HepG2 (cell line): ENCODE results near the gene GNGT2. TPM values are rescaled to one million over a fixed set of nuclear protein-coding genes. Genes with fewer than 3 reads are reported as not detected.

ENCODE experiments used
- DR1 ChIP-seq: sonication (generic); formaldehyde crosslinking; IDR thresholded peaks from 2 replicates; pipeline ENCODE4 v1.8.0; 2021; ENCODE audit warnings: mild to moderate bottlenecking, missing genetic modification reagents, inconsistent platforms
- E2F1 ChIP-seq: sonication (generic); formaldehyde crosslinking; IDR thresholded peaks from 2 replicates; pipeline ENCODE4 v1.5.0; 2020; ENCODE audit warnings: missing genetic modification reagents
- ELK4 ChIP-seq: sonication (generic); formaldehyde crosslinking; IDR thresholded peaks from 2 replicates; pipeline ENCODE4 v1.9.0; 2021; ENCODE audit warnings: missing genetic modification reagents, borderline replicate concordance
- GZF1 ChIP-seq: sonication (generic); formaldehyde crosslinking; IDR thresholded peaks from 2 replicates; pipeline ENCODE4 v1.5.1; 2020; ENCODE audit warnings: mild to moderate bottlenecking, missing genetic modification reagents
- KDM2A ChIP-seq: sonication (generic); formaldehyde crosslinking; IDR thresholded peaks from 2 replicates; pipeline ENCODE4 v1.4.0; 2020; ENCODE audit warnings: low read depth, missing genetic modification reagents, borderline replicate concordance
- PAXIP1 ChIP-seq: sonication (generic); formaldehyde crosslinking; conservative IDR thresholded peaks from 2 replicates; pipeline ENCODE4 v1.4.0; 2020; ENCODE audit warnings: mild to moderate bottlenecking, missing genetic modification reagents, moderate library complexity
- PCBP2 ChIP-seq: fragments of 200-400 bp; formaldehyde crosslinking; optimal IDR thresholded peaks from 2 replicates; pipeline ENCODE3; 2018; ENCODE audit warnings: low read length, low read depth; ENCODE audit not compliant: poor library complexity, severe bottlenecking
- RARA ChIP-seq: IDR thresholded peaks from 2 replicates; pipeline ENCODE4 v1.6.1; 2016; ENCODE audit warnings: missing genetic modification reagents, missing compliant biosample characterization
- TCF7L2 ChIP-seq: IDR thresholded peaks from 2 replicates; pipeline ENCODE4 v1.6.1; 2011; ENCODE audit warnings: mild to moderate bottlenecking, low read depth, low read length, moderate library complexity
- TERF1 ChIP-seq: sonication (generic); formaldehyde crosslinking; IDR thresholded peaks from 2 replicates; pipeline ENCODE4 v1.8.0; 2022; ENCODE audit warnings: mild to moderate bottlenecking, missing genetic modification reagents, moderate library complexity
- ZNF136 ChIP-seq: sonication (generic); formaldehyde crosslinking; IDR thresholded peaks from 2 replicates; pipeline ENCODE4 v1.8.1; 2022; ENCODE audit warnings: low read depth, mild to moderate bottlenecking, moderate library complexity, missing genetic modification reagents
- ZNF550 ChIP-seq: sonication (generic); formaldehyde crosslinking; IDR thresholded peaks from 2 replicates; pipeline ENCODE4 v1.4.0; 2020; ENCODE audit warnings: mild to moderate bottlenecking, missing genetic modification reagents, borderline replicate concordance
- ZNF558 ChIP-seq: sonication (generic); formaldehyde crosslinking; IDR thresholded peaks from 2 replicates; pipeline ENCODE4 v1.9.0; 2022; ENCODE audit warnings: mild to moderate bottlenecking, missing genetic modification reagents, borderline replicate concordance
- ZNF644 ChIP-seq: IDR thresholded peaks from 2 replicates; pipeline ENCODE4 v1.6.1; 2016; ENCODE audit warnings: low read depth
- ZNF747 ChIP-seq: sonication (generic); formaldehyde crosslinking; IDR thresholded peaks from 2 replicates; pipeline ENCODE4 v1.8.1; 2023; ENCODE audit warnings: missing genetic modification reagents, mild to moderate bottlenecking, borderline replicate concordance
- ZNF749 ChIP-seq: sonication (generic); formaldehyde crosslinking; IDR thresholded peaks from 2 replicates; pipeline ENCODE4 v1.8.0; 2022; ENCODE audit warnings: mild to moderate bottlenecking, missing genetic modification reagents, moderate library complexity, borderline replicate concordance
- ZSCAN21 ChIP-seq: sonication (generic); formaldehyde crosslinking; IDR thresholded peaks from 2 replicates; pipeline ENCODE4 v1.8.0; 2022; ENCODE audit warnings: mild to moderate bottlenecking, missing genetic modification reagents, moderate library complexity, borderline replicate concordance
- ZUFSP ChIP-seq: sonication (generic); formaldehyde crosslinking; IDR thresholded peaks from 2 replicates; pipeline ENCODE4 v1.9.0; 2021; ENCODE audit warnings: missing genetic modification reagents, mild to moderate bottlenecking, borderline replicate concordance
- polyA plus RNA-seq, 8 experiments: library from polyadenylated mRNA; depleted of rRNA in 3 of 8; stranded (reverse) in 7 of 8; unstranded in 1 of 8; fragments of >200 nt; fragmentation: Illumina TruSeq in 4 of 8; extraction: Trizol in 4 of 8; gene quantifications; 2 replicates each; pipeline versions ENCODE4 v1.2.1 to v1.2.3, GENCODE V29; 2011 to 2016; ENCODE audit warnings: low read depth in 4 of 8, missing spikeins in 1 of 8, mixed read lengths in 1 of 8; ENCODE audit not compliant: insufficient read depth in 1 of 8
- total RNA-seq, 5 experiments: library from RNA; depleted of rRNA; stranded (reverse); fragments of >200 nt; fragmentation: Illumina TruSeq; extraction: Trizol; gene quantifications; 2 replicates each; pipeline ENCODE4 v1.2.3, GENCODE V29; 2016; ENCODE audit warnings: low read depth in 1 of 5

GNGT2 gene
- total and polyA plus RNA-seq, 2 of the 13 experiments (the other 11 are each of a cell fraction or from before 2014, with no cell fraction given): not detected

GRCh38 chr17:49191917-49192741, 18.2 kb downstream of the GNGT2 start (continued):
- TF ChIP-seq PCBP2 (peak; percentile 65), TERF1 (CRISPR knock-in tag) (no peak), PAXIP1 (CRISPR knock-in tag) (peak; percentile 64), ZNF644 (CRISPR knock-in tag) (peak; percentile 57), ZNF747 (peak; percentile 37; the same call in 1 of the 2 replicates), ZNF136 (CRISPR knock-in tag) (peak; percentile 81; the same call in 1 of the 2 replicates), ZNF558 (CRISPR knock-in tag) (no peak), KDM2A (CRISPR knock-in tag) (peak; percentile 97), RARA (peak; percentile 61), ZNF749 (CRISPR knock-in tag) (peak; percentile 72), ZNF550 (CRISPR knock-in tag) (peak; percentile 46; the same call in 1 of the 2 replicates), ZSCAN21 (CRISPR knock-in tag) (peak; percentile 85), TCF7L2 (no peak), E2F1 (CRISPR knock-in tag) (peak; percentile 91), ELK4 (peak; percentile 97), GZF1 (peak; percentile 82; the same call in 1 of the 2 replicates), DR1 (CRISPR knock-in tag) (no peak; the same call in 1 of the 2 replicates), ZUFSP (no peak)
